HG03039 (cell line): Measurements from ENCODE around the gene ACOX1.

Experiments used
- ATAC-seq: cut with Tn5 transposase; IDR thresholded peaks from one replicate; pipeline ENCODE4 v1.9.1; 2021; ENCODE audit warnings: mild to moderate bottlenecking, moderate library complexity; ENCODE audit not compliant: unreplicated experiment

ACOX1 gene

DNA sequence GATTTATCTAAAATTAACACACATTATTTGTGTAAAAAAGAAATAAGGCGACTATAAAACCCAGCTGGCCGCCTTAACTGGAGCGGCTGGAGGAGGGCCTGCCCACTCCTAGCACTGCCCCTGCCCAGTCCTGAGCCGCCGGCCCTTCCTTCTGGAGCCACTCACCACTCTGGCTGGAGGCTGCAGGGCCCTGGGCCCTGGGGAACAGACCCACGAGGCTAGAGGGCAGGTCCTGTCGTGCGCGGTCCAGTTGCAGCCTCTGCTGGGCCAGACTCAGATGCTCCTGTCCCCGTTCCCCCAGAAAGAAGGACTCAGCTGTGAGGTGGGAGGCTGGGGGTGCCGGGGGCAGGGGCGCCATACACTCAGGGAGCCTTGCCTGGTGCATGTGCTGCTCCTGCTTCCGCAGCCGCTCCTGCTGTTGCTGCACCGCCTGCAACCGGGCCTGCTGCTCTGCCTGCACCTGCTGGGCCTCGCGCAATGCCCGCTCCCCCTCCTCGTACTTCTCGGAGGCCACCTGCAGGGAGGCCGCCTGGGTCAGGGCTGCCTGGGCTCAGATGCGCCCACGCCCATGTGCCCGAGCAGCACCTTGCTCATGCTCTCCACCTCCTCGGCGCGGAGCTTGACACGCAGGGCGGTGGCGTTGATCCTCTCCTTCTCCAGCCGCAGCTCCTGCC lies 65.3 kb downstream of the ACOX1 start:
- ATAC-seq, result no peak

DNA sequence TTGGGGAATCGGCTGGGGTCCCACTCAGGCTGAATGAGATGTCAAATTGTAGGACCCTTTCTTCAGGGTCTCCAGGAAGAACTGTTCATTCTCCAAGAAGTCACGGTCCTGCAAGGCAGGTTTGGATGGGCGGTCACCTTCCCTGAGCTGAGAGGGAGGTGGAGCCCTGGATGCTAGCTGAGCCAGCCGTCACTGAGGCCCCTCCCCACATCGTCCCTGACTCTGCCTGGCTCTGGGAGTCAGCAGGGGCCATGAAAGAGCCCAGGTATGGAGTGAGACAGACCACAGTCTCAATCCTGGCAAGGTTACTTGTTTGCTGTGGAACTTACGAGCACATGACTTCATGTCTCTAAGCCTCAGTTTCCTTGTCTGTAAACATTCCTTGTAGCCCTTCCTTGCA lies 68.3 kb downstream of the ACOX1 start:
- ATAC-seq, result no peak

DNA sequence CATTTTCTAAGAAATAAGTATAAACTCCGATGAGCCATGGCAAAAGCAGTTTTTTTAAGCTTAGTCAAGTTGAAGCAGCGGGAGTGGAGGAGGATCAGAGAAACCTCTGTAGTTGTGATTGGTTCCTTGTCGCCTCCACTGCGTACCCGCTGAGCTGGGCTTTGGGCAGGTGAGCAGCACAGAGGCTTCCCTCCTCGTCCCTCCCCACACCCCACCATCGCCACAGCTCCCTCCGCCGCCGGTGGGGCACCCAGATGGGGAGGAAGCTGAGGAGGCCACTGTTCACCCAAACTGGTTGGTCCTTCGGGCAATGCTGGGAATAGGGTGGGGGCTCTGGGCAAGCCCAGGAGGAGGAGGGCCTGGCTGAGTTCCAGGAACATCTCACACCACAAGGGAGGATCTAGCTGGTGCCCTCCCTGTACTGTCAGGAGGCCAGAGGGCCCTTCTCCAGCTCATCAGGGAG lies 69.1 kb downstream of the ACOX1 start:
- no peak for ATAC-seq

DNA sequence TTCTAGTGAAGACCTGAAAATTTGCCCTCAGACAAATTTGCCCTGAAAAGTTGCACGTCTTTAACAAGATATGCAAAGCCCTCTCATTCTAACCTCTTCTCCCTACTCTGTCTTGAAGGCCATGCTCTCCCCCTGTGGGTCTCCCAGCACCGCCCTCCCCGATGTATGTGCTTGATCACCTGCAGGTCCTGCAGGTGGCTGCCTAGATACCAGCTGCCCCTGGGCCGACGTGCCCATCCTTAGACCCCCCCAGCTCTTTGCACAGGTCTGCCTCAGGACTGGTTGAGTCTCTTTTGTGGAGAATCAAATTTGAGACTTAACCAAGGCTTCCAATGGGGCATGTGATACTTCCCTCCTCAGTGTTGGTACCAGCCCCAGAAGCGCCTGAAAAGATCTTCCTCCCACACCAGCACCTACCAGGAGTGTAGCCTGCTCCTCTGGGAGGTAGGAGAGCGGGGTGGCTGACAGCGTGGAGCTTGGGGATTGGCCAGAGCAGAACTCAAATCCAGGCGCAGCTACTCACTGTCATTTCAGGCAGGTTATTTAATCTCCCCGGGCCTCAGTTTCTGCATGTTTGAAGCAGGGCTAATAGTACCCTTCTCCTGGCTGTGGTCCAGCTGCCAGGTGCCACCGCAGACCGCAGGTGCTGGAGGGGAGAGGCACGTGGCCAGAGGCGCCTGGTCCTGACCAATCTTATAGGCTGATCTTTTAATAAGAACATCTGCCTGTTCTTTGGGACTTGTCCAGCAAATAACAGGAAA lies 69.7 kb downstream of the ACOX1 start:
- no peak for ATAC-seq

DNA sequence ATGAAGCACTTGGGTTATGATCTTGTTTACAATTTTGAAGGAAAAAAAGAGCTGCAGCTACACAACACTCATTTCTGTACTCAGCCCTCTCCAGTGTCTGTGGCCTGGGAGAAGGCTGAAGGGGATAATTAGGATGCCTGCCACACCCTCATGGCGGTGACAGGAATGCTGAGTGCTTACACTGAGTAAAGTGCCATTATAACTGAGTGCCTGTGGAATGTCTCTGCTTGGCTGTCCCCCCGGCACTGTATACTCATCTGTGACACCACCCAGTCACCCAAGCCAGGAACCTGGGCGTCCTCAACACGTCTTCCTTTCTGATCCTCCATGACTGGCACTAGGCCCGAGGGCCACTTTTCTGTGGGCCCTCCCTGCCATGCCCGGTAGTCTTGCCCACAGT lies 70.8 kb downstream of the ACOX1 start:
- no peak for ATAC-seq

DNA sequence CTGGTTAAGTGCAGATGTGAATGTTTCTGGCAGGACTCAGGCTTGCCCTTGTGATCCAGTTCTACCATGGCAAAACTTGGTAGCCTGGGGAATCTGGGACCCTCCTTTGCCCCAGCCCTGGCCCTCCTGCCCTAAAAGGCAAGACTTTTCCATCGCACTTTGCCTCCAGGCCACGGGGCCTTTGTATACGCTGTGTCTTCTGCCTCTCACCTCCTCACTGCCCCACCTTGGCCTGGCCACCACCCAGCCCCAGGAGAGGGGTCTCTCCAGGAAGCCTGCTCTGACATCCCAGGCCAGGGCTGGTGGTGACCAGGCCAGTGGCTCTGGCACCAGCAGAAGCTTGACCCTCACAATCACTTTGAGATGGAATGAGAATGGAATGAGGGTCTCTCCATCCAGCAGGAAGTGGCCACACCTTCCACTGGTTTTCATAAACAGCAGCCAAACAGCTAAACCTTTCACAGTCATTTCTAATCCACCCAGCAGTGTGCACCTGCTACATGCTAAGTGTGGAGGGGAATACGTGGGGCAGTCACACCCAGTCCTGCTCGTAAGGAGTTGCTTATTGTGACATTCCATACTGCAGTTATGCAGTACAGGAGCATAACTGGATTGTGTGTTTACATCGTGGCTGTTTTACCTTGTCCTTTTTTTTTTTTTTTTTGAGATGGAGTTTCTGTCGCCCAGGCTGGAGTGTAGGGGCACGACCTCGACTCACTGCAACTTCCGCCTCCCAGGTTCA lies 72.7 kb downstream of the ACOX1 start:
- no peak for ATAC-seq

DNA sequence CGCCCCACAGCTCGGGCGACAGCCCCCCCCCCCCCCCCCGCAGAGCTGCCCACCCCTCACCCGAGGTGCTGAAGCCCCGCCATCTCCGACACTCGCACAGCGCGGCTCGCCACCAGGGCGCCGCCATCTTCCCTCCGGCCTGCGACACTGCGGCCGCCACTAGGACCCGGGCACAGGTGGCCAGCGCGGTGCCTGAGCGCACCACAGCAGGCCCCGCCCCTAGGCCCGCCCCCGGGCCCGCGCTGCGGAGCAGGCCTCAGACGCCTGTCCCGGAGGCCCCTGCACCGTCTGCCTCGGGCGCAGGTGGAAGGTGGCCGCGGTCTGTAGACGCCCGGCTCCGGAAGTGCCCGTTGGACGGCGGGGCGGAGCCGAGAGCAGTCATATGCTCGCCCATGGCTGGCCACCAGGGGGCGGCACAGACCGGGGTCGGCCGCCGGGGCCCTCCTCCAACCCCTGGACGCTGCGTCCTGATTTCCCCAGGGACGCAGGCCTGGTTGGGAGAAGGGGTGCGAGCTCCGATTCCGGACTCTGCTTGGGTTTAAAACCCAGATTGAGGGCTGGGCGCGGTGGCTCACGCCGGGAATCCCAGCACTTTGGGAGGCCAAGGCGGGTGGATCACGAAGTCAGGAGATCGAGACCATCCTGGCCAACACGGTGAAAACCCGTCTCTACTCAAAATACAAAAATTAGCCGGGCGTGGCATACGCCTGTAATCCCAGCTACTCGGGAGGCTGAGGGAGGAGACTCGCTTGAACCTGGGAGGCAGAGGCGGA lies 74.0 kb downstream of the ACOX1 start, which contains the start of gene MRPL38:
Gene MRPL38, minus strand, starts transcription at position 136 of the 773 bp plus-strand sequence. Its CDS starts 9 bp downstream, at position 127.
- peak; percentile 92 for ATAC-seq

DNA sequence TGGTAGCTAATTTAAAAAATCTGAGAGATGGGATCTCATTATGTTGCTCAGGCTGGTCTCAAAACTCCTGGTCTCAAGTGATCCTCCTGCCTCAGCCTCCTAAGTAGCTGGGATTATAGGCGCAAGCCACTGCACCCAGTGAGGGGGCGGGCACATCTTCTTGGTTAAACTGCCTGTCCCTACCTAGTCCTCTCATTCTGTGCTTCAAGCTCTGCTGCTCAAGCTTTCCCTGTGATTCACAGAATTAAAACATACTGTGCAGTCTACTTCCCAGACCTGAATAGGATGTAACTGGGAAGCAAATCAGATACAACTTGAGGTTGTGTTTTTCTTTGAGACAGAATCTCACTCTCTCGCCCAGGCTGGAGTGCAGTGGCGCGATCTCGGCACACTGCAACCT lies 76.6 kb downstream of the ACOX1 start:
- no peak for ATAC-seq

DNA sequence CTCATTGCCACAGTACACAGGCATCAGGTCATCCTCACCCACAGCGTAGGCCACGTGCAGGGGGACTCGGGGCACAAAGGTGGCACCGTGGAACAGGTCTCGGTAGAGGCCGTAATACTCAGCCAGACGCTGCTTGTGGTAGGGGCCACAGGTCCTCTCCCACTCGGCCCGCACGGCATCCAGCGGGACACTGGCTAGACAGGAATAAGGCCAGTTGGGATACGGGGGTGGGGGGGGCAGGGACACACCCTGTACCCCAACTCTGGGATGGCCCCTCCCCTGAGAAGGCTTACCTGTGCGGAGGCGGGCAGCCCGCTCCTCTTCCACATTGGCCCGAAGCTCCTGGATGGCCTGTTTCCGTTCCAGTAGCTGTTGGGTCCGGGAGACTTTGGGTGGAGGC lies 77.2 kb downstream of the ACOX1 start:
- ATAC-seq, result no peak

DNA sequence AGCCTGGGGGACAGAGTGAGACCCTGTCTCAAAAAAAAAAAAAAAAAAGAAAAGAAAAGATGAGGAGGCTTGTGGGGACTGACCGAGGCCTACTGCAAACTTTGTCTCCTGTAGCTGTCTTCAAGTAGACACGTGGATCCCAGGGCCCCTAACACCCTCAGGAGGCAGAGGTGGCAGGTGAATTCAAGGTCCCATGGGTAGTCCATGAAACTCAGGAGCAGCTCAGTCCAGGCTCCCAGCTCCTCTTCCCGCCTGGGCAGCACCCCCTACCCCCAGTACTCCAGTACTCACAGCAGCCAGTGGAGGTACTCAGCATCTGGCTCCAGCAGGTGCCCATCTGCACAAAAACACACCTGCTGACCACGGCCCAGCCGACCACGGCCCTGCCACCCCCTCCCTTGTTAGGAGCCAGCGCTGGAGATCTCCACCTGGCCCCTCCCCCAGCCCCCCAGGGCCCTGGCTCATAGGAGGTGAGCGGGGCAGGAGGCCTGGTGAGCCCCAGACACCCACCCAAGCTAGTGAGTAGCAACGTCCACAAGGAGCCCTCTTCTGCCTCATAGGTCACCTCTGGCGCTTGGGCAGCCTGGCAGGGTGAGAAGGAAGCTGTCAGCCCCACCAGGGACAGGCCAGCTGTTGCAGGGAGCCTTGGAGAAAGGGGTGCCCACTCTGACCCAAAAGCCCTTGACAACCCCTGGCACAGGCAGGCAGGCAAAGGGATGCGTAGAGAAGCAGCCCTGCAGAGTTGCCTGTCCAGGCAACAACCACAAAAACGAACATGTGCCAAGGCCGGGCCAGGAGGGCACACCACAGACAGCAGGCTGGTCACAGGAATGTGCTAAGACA lies 78.1 kb downstream of the ACOX1 start:
- ATAC-seq, result no peak

DNA sequence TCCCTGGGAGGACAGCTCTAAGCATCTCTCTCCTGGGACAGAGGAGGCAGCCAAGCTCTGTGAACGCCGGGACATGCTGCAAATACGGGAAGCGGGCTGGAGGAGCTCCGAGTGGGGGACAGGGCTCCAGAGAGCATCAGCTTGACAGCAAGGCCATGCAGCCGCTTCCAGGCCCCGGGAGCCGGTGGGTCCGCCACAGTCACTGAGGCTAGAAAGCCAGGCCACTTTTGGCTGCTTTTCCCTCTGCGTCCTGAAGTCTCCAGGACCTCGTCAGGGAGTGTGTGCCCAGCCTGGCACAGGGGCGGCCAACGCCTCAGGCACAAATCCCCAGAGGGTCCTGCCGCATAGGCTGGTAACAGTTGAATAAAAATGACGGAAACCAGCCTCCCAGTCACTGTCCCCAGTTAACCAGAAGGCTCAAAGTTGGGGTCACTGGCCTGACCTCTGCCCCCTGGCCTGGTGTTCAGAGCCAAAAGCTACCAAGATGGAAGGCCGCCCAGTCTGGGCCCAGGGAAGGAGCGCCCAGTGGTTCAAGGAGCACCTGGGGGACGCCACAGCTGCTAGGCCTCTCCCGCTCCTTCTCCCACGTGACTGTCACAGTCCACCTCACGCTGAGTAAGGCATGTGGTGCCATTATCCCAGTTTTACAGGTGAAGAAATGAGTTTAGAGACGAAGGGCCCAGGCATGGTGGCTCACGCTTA lies 79.0 kb downstream of the ACOX1 start:
- no peak for ATAC-seq

DNA sequence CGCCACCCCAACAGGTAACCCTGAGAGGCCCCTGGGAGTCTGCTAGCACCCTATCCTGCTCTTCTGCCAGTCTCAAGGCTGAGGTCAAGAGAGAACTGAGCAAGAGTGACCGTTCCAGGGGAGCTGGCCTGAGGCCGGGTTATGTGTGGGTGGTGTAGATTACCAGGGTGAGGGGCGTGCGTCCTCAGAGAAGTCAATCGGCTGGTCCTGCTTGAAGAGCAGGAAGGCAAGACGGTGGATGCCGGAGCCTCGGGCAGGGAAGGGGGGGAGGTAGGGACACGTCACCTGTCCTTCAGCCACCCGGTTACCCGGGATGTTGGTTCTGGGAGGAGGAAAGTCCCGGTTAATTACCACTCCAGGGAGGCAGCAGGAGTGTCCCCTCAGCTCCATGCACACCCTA lies 79.6 kb downstream of the ACOX1 start:
- no peak for ATAC-seq

DNA sequence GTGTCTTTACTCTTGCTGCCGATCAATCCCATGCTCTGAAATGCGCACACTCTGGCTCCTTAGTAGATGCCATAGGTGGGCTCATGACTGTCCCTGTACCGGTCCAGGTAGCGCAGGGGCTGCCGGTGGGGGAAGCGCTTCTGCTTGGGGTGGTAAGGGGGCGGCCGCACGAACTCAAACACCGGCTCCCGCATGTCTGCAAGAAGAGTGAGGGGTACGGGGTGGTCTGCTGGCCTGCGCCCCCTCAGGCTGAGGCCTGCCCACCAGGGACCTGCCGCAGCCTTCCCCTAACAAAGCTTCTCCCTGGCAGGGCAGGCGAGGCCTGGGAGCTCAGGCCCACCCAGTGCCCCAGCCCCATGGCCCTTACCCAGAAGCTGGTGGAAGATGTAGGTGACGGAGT lies 80.2 kb downstream of the ACOX1 start:
- no peak for ATAC-seq

DNA sequence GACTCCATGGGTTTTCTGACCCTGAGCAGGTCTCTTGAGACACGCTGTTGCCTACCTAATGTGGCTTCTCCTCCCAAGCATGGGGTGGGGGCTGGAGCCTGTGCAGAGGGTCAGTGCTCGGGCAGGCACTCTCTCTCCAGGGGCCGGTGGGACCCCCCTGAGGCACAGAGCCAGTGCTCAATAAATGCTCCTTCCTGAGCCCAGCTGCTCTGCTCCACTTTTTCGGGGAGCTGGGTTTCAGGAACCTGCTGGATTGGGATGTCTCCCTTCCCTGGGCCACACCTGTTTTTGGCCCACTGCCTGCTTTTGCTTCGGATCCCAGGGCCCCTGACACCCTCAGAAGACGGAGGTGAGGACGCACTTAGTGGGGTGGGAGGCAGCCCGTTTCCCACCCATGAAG lies 80.9 kb downstream of the ACOX1 start:
- no peak for ATAC-seq

DNA sequence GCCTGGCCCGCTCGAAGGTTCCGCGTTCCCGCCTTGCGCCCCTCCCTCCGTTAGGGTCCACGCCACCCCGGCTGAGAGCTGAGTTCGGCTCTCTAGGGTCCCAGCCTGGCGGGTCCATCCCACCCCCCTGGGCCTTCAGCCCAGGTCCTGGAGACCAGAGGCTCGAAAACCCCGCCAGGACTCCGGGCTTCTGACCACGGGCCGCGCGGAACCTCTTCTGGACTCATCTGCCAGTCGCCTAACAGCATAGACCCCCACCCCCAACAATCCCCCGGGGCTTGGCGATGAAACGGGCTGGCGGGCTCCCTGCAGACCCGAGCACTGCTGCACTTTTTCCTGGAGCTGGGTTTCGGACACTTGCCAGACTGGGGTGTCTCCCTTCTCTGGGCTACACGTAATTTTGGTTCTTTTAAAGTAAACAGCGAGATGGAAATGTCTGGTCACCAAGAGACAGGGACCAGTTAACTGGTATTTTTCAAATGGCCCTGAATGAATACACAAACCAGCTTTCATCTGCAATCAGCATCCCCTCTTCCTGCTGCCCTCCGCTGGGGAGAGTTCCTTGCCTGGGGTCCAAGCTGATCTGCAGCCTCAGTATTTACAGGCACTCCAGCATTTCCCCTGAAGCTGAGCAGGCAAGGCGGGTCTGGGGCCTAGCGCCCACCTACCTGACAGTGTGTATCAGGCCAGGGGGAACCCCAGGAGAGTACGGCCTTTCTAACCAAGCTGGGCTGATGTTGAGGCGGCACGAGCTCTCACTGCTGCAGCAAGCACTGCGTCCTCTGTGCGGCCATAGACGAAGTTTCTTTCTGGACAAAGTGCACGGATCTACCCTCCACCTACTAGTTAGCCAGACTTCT lies 81.6 kb downstream of the ACOX1 start:
- no peak for ATAC-seq

DNA sequence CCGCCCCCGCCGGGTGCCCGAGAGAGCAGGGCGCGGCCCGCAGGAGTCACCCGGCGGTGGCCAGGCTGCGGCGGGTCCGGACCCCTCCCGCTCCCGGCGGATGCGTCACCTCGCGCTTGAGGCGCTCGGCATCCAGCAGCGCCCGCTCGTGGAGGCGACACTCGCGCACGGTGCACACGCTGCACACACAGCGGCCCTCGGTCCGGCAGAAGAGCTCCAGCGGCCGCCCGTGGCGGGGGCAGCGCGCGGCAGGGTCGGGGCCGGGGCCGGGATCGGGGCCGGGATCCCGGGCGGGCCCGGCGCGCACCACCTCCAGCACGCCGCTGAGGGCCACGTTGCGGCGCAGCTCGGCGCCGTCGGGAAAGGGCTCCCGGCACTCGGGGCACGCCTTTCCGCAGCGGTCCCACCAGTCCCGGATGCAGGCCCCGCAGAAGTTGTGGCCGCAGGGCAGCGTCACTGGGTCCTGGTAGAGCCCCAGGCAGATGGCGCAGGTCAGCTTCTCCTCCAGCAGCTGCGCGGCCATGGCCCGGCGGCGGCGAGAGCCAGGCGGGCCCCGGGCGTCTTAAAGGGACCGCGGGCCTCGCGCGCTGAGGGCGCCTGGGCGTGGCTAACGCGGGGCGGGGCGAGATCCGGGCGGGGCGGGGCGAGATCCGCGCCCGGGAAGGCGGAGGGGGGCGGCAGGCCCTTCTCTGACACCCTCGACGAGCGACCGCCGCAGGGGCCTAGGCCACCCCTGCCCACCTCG lies 82.4 kb downstream of the ACOX1 start, which contains the start of gene TRIM65:
Gene TRIM65, minus strand, starts transcription at position 537 of the 745 bp plus-strand sequence. Its CDS starts 14 bp downstream, at position 523.
- ATAC-seq, result peak; percentile 47

DNA sequence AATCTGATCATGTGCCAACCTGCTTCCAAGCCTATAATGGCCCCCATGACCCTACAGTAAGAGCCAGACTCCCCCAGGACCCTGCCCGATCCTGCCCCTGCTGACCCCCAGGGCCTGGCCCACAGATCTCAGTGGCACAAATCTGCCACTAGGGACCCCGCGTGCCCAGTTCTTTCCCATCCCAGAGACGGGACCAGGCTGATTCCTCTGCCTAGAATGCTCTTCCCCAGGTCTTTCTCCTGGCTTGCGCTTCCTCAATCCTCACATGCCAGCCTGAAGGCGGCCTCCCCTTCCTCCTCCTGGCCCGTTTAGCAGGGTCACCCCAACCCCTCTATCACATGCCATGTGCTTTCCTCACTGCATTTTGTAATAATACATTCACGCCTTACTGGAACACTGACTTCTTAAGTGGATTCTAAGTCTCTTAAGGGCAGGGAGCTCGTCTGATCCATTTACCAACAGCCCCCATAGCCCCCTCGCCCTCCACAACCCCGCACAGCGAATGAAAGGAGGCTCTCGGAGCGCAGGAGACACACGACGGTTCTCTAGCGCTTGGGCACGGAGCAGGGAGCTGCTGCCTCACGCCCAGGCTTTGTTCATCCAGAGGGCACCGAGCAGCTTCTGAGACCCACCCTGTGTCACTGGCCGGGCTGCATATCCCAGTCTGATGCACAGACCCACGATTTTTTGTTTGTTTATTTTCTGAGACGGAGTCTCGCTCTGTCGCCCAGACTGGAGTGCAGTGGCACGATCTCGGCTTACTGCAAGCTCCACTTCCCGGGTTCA lies 83.4 kb downstream of the ACOX1 start:
- ATAC-seq, result no peak
